ENCODE results near the gene SUPT5H.

DNA sequence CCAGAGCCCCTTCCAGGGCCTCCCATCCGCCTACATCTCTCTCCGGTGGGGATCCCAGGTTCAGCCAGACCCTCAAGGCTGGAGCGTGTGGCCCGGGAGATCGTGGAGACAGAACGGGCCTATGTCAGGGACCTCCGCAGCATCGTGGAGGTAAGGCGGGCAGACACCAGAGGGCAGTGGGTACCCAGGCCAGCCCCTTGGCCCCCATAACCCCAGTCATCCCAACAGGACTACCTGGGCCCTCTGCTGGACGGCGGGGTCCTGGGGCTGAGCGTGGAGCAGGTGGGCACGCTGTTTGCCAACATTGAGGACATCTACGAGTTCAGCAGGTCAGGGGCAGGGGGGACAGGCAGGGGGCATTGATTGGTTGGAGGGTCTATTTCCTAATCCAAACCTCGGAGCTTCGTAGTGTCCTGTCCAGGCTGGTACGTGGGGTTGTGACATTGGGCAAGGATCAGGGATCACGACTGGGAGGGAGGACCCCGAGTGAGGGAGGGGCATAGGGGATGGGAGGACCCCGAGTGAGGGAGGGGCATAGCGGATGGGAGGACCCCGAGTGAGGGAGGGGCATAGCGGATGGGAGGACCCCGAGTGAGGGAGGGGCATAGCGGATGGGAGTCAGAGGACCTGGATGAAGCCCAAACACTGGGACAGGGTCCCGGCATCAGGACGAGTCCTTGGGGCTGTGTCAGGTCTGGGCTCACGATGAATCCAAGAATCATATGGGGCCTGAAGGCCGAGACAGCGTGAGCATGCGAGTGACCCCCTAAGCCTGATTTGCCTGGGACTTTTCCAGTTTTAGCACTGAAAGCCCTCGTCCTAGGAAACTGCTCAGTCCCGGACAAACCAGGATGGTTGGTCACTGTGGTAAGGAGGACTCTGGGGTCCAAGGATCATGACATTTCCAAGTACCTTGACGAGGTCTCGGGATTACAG is 30.0 kb upstream of the SUPT5H start:
- TF ChIP-seq, protein P1, sequence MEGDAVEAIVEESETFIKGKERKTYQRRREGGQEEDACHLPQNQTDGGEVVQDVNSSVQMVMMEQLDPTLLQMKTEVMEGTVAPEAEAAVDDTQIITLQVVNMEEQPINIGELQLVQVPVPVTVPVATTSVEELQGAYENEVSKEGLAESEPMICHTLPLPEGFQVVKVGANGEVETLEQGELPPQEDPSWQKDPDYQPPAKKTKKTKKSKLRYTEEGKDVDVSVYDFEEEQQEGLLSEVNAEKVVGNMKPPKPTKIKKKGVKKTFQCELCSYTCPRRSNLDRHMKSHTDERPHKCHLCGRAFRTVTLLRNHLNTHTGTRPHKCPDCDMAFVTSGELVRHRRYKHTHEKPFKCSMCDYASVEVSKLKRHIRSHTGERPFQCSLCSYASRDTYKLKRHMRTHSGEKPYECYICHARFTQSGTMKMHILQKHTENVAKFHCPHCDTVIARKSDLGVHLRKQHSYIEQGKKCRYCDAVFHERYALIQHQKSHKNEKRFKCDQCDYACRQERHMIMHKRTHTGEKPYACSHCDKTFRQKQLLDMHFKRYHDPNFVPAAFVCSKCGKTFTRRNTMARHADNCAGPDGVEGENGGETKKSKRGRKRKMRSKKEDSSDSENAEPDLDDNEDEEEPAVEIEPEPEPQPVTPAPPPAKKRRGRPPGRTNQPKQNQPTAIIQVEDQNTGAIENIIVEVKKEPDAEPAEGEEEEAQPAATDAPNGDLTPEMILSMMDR (IDR thresholded peaks at IDR 0.05), result no peak
- TF ChIP-seq POLR2A (IDR thresholded peaks at IDR 0.05), result no peak

Data from esophagus squamous epithelium (tissue), 4 donors.